Measurements from ENCODE around the gene TAS2R39. TPM values are rescaled to one million over a fixed set of nuclear protein-coding genes. Genes with fewer than 3 reads are reported as not detected.

Gene TAS2R39
- polyA plus RNA-seq, 1 donor from 2014 or later, result not detected

- no peaks in the 10 kb centered on the region for H3K36me3 ChIP-seq (ENCODE audit: insufficient read depth, low read length)
- H3K9me2 ChIP-seq (ENCODE audit: insufficient read depth, low read length), result no peaks in the 10 kb centered on the region
- no peaks in the 10 kb centered on the region for H3K27me3 ChIP-seq (ENCODE audit: insufficient read depth, low read depth, low read length)
- H3K9ac ChIP-seq (ENCODE audit: low read length), result no peak overlapping the region
- H3K4me2 ChIP-seq (ENCODE audit: low read length), result no peak overlapping the region
- no peaks in the 10 kb centered on the region for H4K20me1 ChIP-seq (ENCODE audit: insufficient read depth)
- H3K4me3 ChIP-seq (ENCODE audit: low read length), result no peak overlapping the region
- H3K9me3 ChIP-seq (ENCODE audit: low read length), result no peaks in the 10 kb centered on the region
- H3K27ac ChIP-seq (ENCODE audit: low read length), result no peak overlapping the region
- no peak overlapping the region for H2AFZ ChIP-seq (ENCODE audit: low read depth, low read length)
- no peak for TF ChIP-seq RAD21 (conservative IDR thresholded peaks at IDR 0.05)
- TF ChIP-seq POLR2AphosphoS5 (IDR thresholded peaks at IDR 0.05), result no peak
- no peak for TF ChIP-seq TAF1 (IDR thresholded peaks at IDR 0.05; ENCODE audit: low read depth)
- TF ChIP-seq REST (IDR thresholded peaks at IDR 0.05; ENCODE audit: borderline replicate concordance), result no peak
- TF ChIP-seq MXI1 (conservative IDR thresholded peaks at IDR 0.05; ENCODE audit: poor library complexity, severe bottlenecking), result no peak
- TF ChIP-seq CTCF (IDR thresholded peaks at IDR 0.05; ENCODE audit: poor library complexity, severe bottlenecking), result no peak
- TF ChIP-seq EZH2 (IDR thresholded peaks at IDR 0.05; ENCODE audit: borderline replicate concordance, insufficient read depth, low read length, poor library complexity, severe bottlenecking), result no peak
- no peak for TF ChIP-seq EP300 (conservative IDR thresholded peaks at IDR 0.05; ENCODE audit: poor library complexity, severe bottlenecking)
- no peak for TF ChIP-seq SMC3 (conservative IDR thresholded peaks at IDR 0.05; ENCODE audit: poor library complexity)
- no peaks in the 10 kb centered on the region for H3K79me2 ChIP-seq (replicated peaks; ENCODE audit: insufficient read depth, low read length)
- H3F3A ChIP-seq (ENCODE audit: insufficient read depth, low read length, poor library complexity, severe bottlenecking), result no peaks in the 10 kb centered on the region
Measured at GRCh38 chr7:143199040-143199439, 15.8 kb downstream of the TAS2R39 start.

GRCh38 chr7:143202161-143202560 lies 18.9 kb downstream of the TAS2R39 start:
- Histone ChIP-seq H3K9ac (ENCODE audit: low read length) (no peak overlapping the region), H3K27me3 (ENCODE audit: insufficient read depth, low read depth, low read length) (no peaks in the 10 kb centered on the region), H3F3A (ENCODE audit: insufficient read depth, low read length, poor library complexity, severe bottlenecking) (no peaks in the 10 kb centered on the region), H2AFZ (ENCODE audit: low read depth, low read length) (no peak overlapping the region), H3K4me3 (ENCODE audit: low read length) (no peak overlapping the region), H3K27ac (ENCODE audit: low read length) (no peak overlapping the region), H3K36me3 (ENCODE audit: insufficient read depth, low read length) (no peaks in the 10 kb centered on the region), H3K4me2 (ENCODE audit: low read length) (no peak overlapping the region), H4K20me1 (ENCODE audit: insufficient read depth) (no peaks in the 10 kb centered on the region), H3K9me3 (ENCODE audit: low read length) (no peaks in the 10 kb centered on the region), H3K79me2 (replicated peaks; ENCODE audit: insufficient read depth, low read length) (no peaks in the 10 kb centered on the region), H3K9me2 (ENCODE audit: insufficient read depth, low read length) (no peaks in the 10 kb centered on the region)
- no peak for TF ChIP-seq POLR2AphosphoS5 (IDR thresholded peaks at IDR 0.05)
- TF ChIP-seq SMC3 (conservative IDR thresholded peaks at IDR 0.05; ENCODE audit: poor library complexity), result no peak
- no peak for TF ChIP-seq EZH2 (IDR thresholded peaks at IDR 0.05; ENCODE audit: borderline replicate concordance, insufficient read depth, low read length, poor library complexity, severe bottlenecking)
- TF ChIP-seq TAF1 (IDR thresholded peaks at IDR 0.05; ENCODE audit: low read depth), result no peak
- TF ChIP-seq CTCF (IDR thresholded peaks at IDR 0.05; ENCODE audit: poor library complexity, severe bottlenecking), result no peak
- TF ChIP-seq EP300 (conservative IDR thresholded peaks at IDR 0.05; ENCODE audit: poor library complexity, severe bottlenecking), result no peak
- no peak for TF ChIP-seq REST (IDR thresholded peaks at IDR 0.05; ENCODE audit: borderline replicate concordance)
- TF ChIP-seq MXI1 (conservative IDR thresholded peaks at IDR 0.05; ENCODE audit: poor library complexity, severe bottlenecking), result no peak
- no peak for TF ChIP-seq RAD21 (conservative IDR thresholded peaks at IDR 0.05)
